Vagina (tissue), 2 donors: ENCODE results near the gene GAL3ST3.

Experiments used
- POLR2A ChIP-seq, 2 donors: fragments of 450-650 bp; IDR thresholded peaks; one replicate each; pipeline ENCODE4 v1.6.1; 2017; ENCODE audit warnings: antibody characterized with exemption in 2 of 2, mild to moderate bottlenecking in 2 of 2, moderate library complexity in 2 of 2
- TF ChIP-seq, protein P1 (sequence below), 3 experiments: fragments of 450-650 bp in 2 of 3; fragments of 200-600 bp in 1 of 3; sonication (generic) in 1 of 3; IDR thresholded peaks; one replicate each; pipeline ENCODE4 v1.5.1; 2017 to 2019; ENCODE audit warnings: antibody characterized with exemption in 3 of 3, mild to moderate bottlenecking in 2 of 3, moderate library complexity in 2 of 3

DNA sequence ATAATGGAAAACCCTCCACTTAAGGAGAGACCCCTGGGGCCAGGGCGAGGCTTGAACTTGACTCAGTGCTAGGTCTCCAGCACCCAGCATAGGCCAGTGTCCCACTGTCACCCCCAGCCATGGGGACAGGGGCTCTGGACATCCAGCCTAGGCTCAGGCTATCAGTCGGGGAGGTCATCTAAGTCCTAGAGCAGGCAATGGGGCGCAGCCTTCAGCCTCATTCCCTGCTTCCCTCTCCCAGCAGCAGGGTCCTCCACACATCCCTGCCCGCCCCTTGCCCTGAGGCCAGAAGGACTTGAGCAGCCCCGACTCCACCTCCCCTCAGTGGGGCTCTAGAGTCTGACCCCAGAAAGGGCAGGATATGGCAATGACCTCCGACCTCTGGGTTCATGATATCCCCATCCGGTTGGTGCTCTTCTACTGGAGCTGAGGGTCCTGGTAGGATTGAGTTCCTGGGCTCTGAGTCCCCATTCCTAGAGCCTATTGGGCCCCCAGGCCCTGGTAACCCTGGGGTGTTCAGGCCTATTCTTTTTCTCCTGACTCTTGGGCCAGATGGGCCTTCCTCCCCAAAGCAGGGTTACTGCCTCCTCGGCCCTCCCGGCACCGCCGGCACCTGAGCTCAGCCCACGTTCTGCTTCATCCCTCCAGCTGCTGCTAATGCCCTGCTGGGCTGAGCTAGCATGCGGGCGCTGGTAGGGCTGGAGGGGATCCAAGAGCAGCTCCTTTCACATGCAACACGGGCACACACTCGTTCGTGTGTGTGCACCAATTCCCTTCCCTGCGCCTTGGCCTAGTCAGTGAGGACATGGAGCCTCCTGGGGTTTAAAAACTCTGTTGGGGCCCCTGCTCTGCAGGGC, 32.8 kb downstream of the GAL3ST3 start:
- TF ChIP-seq, protein P1, sequence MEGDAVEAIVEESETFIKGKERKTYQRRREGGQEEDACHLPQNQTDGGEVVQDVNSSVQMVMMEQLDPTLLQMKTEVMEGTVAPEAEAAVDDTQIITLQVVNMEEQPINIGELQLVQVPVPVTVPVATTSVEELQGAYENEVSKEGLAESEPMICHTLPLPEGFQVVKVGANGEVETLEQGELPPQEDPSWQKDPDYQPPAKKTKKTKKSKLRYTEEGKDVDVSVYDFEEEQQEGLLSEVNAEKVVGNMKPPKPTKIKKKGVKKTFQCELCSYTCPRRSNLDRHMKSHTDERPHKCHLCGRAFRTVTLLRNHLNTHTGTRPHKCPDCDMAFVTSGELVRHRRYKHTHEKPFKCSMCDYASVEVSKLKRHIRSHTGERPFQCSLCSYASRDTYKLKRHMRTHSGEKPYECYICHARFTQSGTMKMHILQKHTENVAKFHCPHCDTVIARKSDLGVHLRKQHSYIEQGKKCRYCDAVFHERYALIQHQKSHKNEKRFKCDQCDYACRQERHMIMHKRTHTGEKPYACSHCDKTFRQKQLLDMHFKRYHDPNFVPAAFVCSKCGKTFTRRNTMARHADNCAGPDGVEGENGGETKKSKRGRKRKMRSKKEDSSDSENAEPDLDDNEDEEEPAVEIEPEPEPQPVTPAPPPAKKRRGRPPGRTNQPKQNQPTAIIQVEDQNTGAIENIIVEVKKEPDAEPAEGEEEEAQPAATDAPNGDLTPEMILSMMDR (IDR thresholded peaks at IDR 0.05), result no peak
- TF ChIP-seq POLR2A (IDR thresholded peaks at IDR 0.05), result no peak
